ENCODE results near the gene SLC7A6. TPM values are rescaled to one million over a fixed set of nuclear protein-coding genes. Genes with fewer than 3 reads are reported as not detected.

The SLC7A6 gene
- total and polyA plus RNA-seq, 2 of the 13 experiments (the other 11 are each of a cell fraction or from before 2014, with no cell fraction given) = 35.8 to 70.8 TPM

- H2AFZ ChIP-seq (ENCODE audit: low read length) = no peak overlapping the region
- no peaks in the 10 kb centered on the region for H4K20me1 ChIP-seq (ENCODE audit: insufficient read depth, low read length)
- no peak overlapping the region for H3K4me2 ChIP-seq (ENCODE audit: low read depth, low read length)
- H3K27me3 ChIP-seq (ENCODE audit: control insufficient read depth in 1 of 2, insufficient read depth in 2 of 2, low read length in 2 of 2) = no peaks in the 10 kb centered on the region
- ATAC-seq (no peak), DNase-seq (ENCODE audit: low spot score) (no peak), FAIRE-seq (no peak)
- H3K4me1 ChIP-seq (ENCODE audit: insufficient read depth, low read length) = peaks cover 17% of the 10 kb centered on the region
- 94% methylated on average over 4 of the region's 4 CpGs for WGBS (ENCODE audit: low lambda C conversion rate)
- H3K27ac ChIP-seq (ENCODE audit: extremely low read length, insufficient read depth, low read length) = no peak overlapping the region
- no peak overlapping the region for H3K4me3 ChIP-seq (replicated peaks in 1 of 3; ENCODE audit: insufficient read depth in 1 of 3, low read depth in 2 of 3, low read length in 3 of 3)
- ChIA-PET CTCF (ENCODE audit: low intra/inter-chr PET ratio, low total read pairs) (no interaction called here), POLR2A (interaction anchor here (1.2 to 1.6 kb wide), 2 partner anchors 20 to 137 kb away, joined by 3 read pairs; no protein-coding TSS in a partner anchor)
- in situ Hi-C loops (cut with HindIII; ENCODE audit: extremely low pct_ligation_motif_present, low pct_unique_long_range_greater_than_20kb) = no loop called here
- peaks cover 7% of the 10 kb centered on the region for H3K79me2 ChIP-seq (ENCODE audit: insufficient read depth, low read length)
- H3K9me3 ChIP-seq (ENCODE audit: low read length) = no peaks in the 10 kb centered on the region
- H3K9ac ChIP-seq (ENCODE audit: insufficient read depth, low read depth, low read length) = no peak overlapping the region
- no TSS peak for BruUV-seq (replicated peaks)
- intact Hi-C loops (cut with micrococcal nuclease; ENCODE audit: unreplicated experiment) = no loop called here
- peaks cover 10 to 37% of the 10 kb centered on the region in 2 experiments for H3K36me3 ChIP-seq (replicated peaks in 1 of 2; ENCODE audit: control insufficient read depth in 1 of 2, insufficient read depth in 2 of 2, low read length in 2 of 2)
- TF ChIP-seq ATAD3A (CRISPR knock-in tag; IDR thresholded peaks at IDR 0.05) = no peak
- TF ChIP-seq GABPB1 (CRISPR knock-in tag; IDR thresholded peaks at IDR 0.05) = no peak
- no peak for TF ChIP-seq U2AF2 (IDR thresholded peaks at IDR 0.05; ENCODE audit: low read depth, low read length)
- TF ChIP-seq PITX1 (CRISPR knock-in tag; IDR thresholded peaks at IDR 0.05) = no peak
- no peak for TF ChIP-seq ZNF616 (CRISPR knock-in tag; IDR thresholded peaks at IDR 0.05; ENCODE audit: low read depth)
- no peak for TF ChIP-seq PATZ1 (CRISPR knock-in tag; IDR thresholded peaks at IDR 0.05)
- no peak for TF ChIP-seq SMYD3 (CRISPR knock-in tag; IDR thresholded peaks at IDR 0.05)
- no peak for TF ChIP-seq AGO1 (IDR thresholded peaks at IDR 0.05; ENCODE audit: low read depth, low read length, poor library complexity, severe bottlenecking)
- TF ChIP-seq ZNF256 (CRISPR knock-in tag; conservative IDR thresholded peaks at IDR 0.05) = no peak
- no peak for TF ChIP-seq ZKSCAN8 (CRISPR knock-in tag; IDR thresholded peaks at IDR 0.05; ENCODE audit: borderline replicate concordance)
- no peak for TF ChIP-seq ZNF18 (CRISPR knock-in tag; IDR thresholded peaks at IDR 0.05; ENCODE audit: insufficient replicate concordance)
- no peak for TF ChIP-seq ZBTB49 (CRISPR knock-in tag; IDR thresholded peaks at IDR 0.05; ENCODE audit: borderline replicate concordance)
- no peak for TF ChIP-seq ZNF337 (CRISPR knock-in tag; IDR thresholded peaks at IDR 0.05; ENCODE audit: borderline replicate concordance, low read depth)
- TF ChIP-seq ARID3A (IDR thresholded peaks at IDR 0.05; ENCODE audit: low read depth, low read length) = no peak
- no peak for TF ChIP-seq HNRNPK (IDR thresholded peaks at IDR 0.05; ENCODE audit: low read depth, low read length, poor library complexity, severe bottlenecking)
- TF ChIP-seq ZNF772 (CRISPR knock-in tag; IDR thresholded peaks at IDR 0.05) = no peak
- TF ChIP-seq HOXA5 (CRISPR knock-in tag; IDR thresholded peaks at IDR 0.05) = no peak
- no peak for TF ChIP-seq ZNF746 (CRISPR knock-in tag; IDR thresholded peaks at IDR 0.05)
These were observed 46.8 kb upstream of the SLC7A6 start for GRCh38 chr16:68217506-68217905.
